Body of pancreas (tissue), 4 donors: ENCODE results near the gene AKIRIN1.

Experiments
- POLR2A ChIP-seq, 3 donors: fragments of 450-650 bp; IDR thresholded peaks; one replicate each; pipeline ENCODE4 v1.6.1; 2016; ENCODE audit warnings: antibody characterized with exemption in 3 of 3, mild to moderate bottlenecking in 2 of 3
- TF ChIP-seq, protein P1 (sequence below), 7 experiments: fragments of 450-650 bp in 4 of 7; fragments of 200-600 bp in 3 of 7; sonication (generic) in 3 of 7; IDR thresholded peaks; one replicate each; pipeline ENCODE4 v1.5.1; 2016 to 2019; ENCODE audit warnings: antibody characterized with exemption in 7 of 7

DNA sequence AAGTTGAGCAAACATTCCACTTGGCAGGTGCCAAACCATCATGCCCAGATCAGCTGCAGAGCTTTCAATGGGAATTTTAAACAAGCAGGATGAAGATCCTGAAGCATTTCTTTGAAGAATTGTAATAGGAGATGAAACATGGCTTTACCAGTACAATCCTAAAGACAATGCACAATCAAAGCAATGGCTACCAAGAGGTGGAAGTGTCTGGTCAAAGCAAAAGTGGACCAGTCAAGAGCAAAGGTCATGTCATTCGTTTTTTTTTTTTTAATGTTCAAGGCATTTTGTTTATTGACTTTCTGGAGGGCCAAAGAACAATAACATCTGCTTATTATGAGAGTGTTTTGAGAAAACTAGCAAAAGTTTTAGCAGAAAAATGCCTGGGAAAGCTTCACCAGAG is 32.1 kb downstream of the AKIRIN1 start:
- TF ChIP-seq, protein P1, sequence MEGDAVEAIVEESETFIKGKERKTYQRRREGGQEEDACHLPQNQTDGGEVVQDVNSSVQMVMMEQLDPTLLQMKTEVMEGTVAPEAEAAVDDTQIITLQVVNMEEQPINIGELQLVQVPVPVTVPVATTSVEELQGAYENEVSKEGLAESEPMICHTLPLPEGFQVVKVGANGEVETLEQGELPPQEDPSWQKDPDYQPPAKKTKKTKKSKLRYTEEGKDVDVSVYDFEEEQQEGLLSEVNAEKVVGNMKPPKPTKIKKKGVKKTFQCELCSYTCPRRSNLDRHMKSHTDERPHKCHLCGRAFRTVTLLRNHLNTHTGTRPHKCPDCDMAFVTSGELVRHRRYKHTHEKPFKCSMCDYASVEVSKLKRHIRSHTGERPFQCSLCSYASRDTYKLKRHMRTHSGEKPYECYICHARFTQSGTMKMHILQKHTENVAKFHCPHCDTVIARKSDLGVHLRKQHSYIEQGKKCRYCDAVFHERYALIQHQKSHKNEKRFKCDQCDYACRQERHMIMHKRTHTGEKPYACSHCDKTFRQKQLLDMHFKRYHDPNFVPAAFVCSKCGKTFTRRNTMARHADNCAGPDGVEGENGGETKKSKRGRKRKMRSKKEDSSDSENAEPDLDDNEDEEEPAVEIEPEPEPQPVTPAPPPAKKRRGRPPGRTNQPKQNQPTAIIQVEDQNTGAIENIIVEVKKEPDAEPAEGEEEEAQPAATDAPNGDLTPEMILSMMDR (IDR thresholded peaks at IDR 0.05) = no peak
- TF ChIP-seq POLR2A (IDR thresholded peaks at IDR 0.05) = no peak
